Measurements from ENCODE around the gene UBP1. TPM values are rescaled to one million over a fixed set of nuclear protein-coding genes. Genes with fewer than 3 reads are reported as not detected.
A peak's percentile ranks its signal among the peaks of the same experiment; 100 is the strongest.

Gene UBP1
- total RNA-seq, 2 experiments from 2014 or later, result 51.2 to 56.2 TPM

GRCh38 chr3:33377931-33378330, 62.3 kb downstream of the UBP1 start:
- H3K9me3 Mint-ChIP-seq, result no peaks in the 10 kb centered on the region
- ChIA-PET CTCF (no interaction called here), POLR2A (interaction anchor here (0.7 to 1.5 kb wide), 2 partner anchors 10 to 37 kb away, joined by 3 read pairs; no protein-coding TSS in a partner anchor)
- H3K4me3 Mint-ChIP-seq, result no peak overlapping the region
- no peaks in the 10 kb centered on the region for H3K36me3 Mint-ChIP-seq (ENCODE audit: low read depth)
- no peak for ATAC-seq
- H3K27me3 Mint-ChIP-seq, result no peaks in the 10 kb centered on the region
- TF ChIP-seq, protein P1, sequence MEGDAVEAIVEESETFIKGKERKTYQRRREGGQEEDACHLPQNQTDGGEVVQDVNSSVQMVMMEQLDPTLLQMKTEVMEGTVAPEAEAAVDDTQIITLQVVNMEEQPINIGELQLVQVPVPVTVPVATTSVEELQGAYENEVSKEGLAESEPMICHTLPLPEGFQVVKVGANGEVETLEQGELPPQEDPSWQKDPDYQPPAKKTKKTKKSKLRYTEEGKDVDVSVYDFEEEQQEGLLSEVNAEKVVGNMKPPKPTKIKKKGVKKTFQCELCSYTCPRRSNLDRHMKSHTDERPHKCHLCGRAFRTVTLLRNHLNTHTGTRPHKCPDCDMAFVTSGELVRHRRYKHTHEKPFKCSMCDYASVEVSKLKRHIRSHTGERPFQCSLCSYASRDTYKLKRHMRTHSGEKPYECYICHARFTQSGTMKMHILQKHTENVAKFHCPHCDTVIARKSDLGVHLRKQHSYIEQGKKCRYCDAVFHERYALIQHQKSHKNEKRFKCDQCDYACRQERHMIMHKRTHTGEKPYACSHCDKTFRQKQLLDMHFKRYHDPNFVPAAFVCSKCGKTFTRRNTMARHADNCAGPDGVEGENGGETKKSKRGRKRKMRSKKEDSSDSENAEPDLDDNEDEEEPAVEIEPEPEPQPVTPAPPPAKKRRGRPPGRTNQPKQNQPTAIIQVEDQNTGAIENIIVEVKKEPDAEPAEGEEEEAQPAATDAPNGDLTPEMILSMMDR (IDR thresholded peaks at IDR 0.05), result no peak
- no peak overlapping the region for H3K27ac Mint-ChIP-seq
- peaks cover under 1% of the 10 kb centered on the region for H3K4me1 Mint-ChIP-seq (ENCODE audit: low read depth)
- intact Hi-C loops (cut with micrococcal nuclease), result no loop called here
- DNase-seq, result no peak

GRCh38 chr3:33377489-33377888, 62.7 kb downstream of the UBP1 start:
- ATAC-seq (no peak), DNase-seq (no peak)
- TF ChIP-seq, protein P1 (IDR thresholded peaks at IDR 0.05), result no peak
- Mint-ChIP-seq H3K9me3 (no peaks in the 10 kb centered on the region), H3K4me1 (ENCODE audit: low read depth) (peaks cover 2% of the 10 kb centered on the region), H3K27me3 (no peaks in the 10 kb centered on the region), H3K4me3 (no peak overlapping the region), H3K36me3 (ENCODE audit: low read depth) (no peaks in the 10 kb centered on the region), H3K27ac (no peak overlapping the region)
- intact Hi-C loops (cut with micrococcal nuclease), result no loop called here
- POLR2A ChIA-PET, result interaction anchor here (1.5 kb wide), 1 partner anchor 11 kb away, joined by 3 read pairs; no protein-coding TSS in a partner anchor
- CTCF ChIA-PET, result no interaction called here

- Mint-ChIP-seq H3K36me3 (ENCODE audit: low read depth) (no peaks in the 10 kb centered on the region), H3K27ac (no peak overlapping the region), H3K27me3 (peaks cover 12% of the 10 kb centered on the region), H3K4me1 (ENCODE audit: low read depth) (peaks cover 2% of the 10 kb centered on the region), H3K4me3 (no peak overlapping the region), H3K9me3 (no peaks in the 10 kb centered on the region)
- ChIA-PET POLR2A (interaction anchor here (1.1 kb wide), 1 partner anchor 12 kb away, joined by 3 read pairs; no protein-coding TSS in a partner anchor), CTCF (interaction anchor here (0.5 to 4.1 kb wide), 59 partner anchors 8 to 426 kb away, joined by 3 to 78 read pairs (median 4); partner anchors contain the start of genes FBXL2, SUSD5 and UBP1)
- TF ChIP-seq, protein P1 (IDR thresholded peaks at IDR 0.05), result no peak
- DNase-seq (no peak), ATAC-seq (no peak)
- intact Hi-C loops (cut with micrococcal nuclease), result loop anchor here (5.0 kb wide), 2 partner anchors 241 to 426 kb away; no protein-coding TSS in a partner anchor
These were observed 67.1 kb downstream of the UBP1 start for GRCh38 chr3:33373082-33373437.

DNA sequence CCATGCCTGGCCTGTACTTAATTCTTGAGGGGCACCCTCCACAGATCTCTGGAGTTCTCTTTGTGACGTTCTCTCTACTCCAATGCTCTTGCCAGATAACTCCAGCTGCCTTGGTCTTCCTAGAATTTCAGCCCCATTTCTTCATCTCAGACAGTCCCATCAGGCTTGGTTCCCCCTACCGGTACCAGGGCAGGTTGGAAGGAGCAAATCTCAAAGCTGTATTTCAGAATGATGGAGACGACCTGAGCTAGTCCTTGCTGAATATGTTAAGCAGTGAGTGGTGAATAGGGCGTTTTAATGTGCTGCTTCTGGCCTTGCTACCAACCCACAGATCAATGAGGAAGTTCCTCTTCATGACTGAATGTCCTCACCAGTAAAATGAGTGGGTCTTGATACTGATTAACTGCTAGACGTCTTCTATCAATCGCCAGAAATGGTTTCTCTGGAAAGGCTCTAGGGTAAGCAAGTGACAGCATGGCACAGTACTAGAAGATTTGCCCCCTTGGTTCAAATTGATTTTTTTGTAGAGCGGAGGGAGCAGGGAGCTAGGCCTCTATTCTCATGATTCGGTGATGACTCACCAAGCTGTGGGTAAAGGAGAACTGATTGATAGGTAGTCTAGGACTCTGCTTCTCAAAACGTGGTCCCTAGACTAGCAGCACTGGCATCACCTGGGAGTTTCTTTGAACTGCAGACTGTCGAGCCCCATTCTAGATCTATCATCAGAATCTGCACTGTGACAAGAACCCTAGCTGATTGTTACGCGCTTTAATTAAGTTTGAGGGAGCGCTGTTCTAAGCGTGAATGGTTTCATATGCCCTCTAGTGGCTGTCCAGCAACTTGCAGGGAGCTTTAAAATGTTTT, 67.8 kb downstream of the UBP1 start:
- no peaks in the 10 kb centered on the region for H3K36me3 Mint-ChIP-seq (ENCODE audit: low read depth)
- intact Hi-C loops (cut with micrococcal nuclease), result loop anchor here (5.0 kb wide), 2 partner anchors 240 to 425 kb away; no protein-coding TSS in a partner anchor
- TF ChIP-seq, protein P1 (IDR thresholded peaks at IDR 0.05), result peak; percentile 98
- ChIA-PET POLR2A (interaction anchor here (1.1 kb wide), 1 partner anchor 13 kb away, joined by 3 read pairs; no protein-coding TSS in a partner anchor), CTCF (interaction anchor here (0.5 to 4.1 kb wide), 63 partner anchors 9 to 425 kb away, joined by 3 to 78 read pairs (median 4); partner anchors contain the start of genes FBXL2, SUSD5 and UBP1)
- no peak overlapping the region for H3K4me3 Mint-ChIP-seq
- peak; percentile 93 for ATAC-seq
- H3K4me1 Mint-ChIP-seq (ENCODE audit: low read depth), result peaks cover 2% of the 10 kb centered on the region
- H3K27ac Mint-ChIP-seq, result no peak overlapping the region
- H3K9me3 Mint-ChIP-seq, result no peaks in the 10 kb centered on the region
- H3K27me3 Mint-ChIP-seq, result peaks cover 12% of the 10 kb centered on the region
- peak; percentile 59 for DNase-seq
